Testis (tissue), 2 donors: ENCODE measurements around the gene PRKG2.

ENCODE experiments used
- POLR2A ChIP-seq: fragments of 450-650 bp; IDR thresholded peaks from one replicate; pipeline ENCODE4 v1.6.1; 2017; ENCODE audit warnings: antibody characterized with exemption, mild to moderate bottlenecking, moderate library complexity
- TF ChIP-seq, protein P1 (sequence below), 3 experiments: fragments of 450-650 bp in 2 of 3; fragments of 200-600 bp in 1 of 3; sonication (generic) in 1 of 3; IDR thresholded peaks; one replicate each; pipeline ENCODE4 v1.5.1; 2016 to 2019; ENCODE audit warnings: antibody characterized with exemption in 3 of 3, mild to moderate bottlenecking in 2 of 3, moderate library complexity in 1 of 3

DNA sequence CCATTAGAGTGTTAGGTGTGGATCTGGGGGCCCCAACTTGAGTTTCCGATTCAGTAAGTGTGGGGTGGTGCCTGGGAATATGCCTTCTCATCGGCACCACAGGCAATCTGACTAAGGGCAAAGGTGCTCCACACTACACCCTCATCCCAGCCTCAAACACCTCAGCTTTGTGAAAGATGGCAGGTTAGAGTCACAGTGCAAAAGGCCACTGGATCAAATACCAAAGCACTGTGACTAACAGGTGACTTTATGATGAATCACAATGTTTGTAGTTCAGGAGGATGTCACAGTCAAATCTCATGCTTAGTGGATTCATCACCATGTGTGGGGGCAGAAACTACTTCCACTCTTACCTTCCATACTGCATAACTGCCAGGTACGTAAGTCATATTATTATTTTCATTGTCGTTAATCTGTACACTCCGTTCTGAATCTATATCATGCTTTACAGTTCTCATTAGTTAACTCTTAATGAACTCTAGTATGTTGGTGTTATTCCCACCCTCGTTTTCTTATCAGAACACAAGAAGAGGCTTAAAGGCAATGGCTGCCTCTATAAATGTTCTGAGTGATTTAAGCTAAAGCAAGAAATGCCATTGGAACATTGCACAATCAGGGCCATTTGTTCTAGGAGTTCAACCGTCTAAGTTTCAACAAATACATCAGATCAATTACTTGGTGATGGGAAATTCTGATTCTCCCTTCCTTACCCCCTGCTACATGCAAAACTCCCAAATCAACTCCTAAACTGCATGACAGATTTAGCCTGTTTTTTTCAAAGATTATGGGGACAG, 50.2 kb downstream of the PRKG2 start:
- TF ChIP-seq, protein P1, sequence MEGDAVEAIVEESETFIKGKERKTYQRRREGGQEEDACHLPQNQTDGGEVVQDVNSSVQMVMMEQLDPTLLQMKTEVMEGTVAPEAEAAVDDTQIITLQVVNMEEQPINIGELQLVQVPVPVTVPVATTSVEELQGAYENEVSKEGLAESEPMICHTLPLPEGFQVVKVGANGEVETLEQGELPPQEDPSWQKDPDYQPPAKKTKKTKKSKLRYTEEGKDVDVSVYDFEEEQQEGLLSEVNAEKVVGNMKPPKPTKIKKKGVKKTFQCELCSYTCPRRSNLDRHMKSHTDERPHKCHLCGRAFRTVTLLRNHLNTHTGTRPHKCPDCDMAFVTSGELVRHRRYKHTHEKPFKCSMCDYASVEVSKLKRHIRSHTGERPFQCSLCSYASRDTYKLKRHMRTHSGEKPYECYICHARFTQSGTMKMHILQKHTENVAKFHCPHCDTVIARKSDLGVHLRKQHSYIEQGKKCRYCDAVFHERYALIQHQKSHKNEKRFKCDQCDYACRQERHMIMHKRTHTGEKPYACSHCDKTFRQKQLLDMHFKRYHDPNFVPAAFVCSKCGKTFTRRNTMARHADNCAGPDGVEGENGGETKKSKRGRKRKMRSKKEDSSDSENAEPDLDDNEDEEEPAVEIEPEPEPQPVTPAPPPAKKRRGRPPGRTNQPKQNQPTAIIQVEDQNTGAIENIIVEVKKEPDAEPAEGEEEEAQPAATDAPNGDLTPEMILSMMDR (IDR thresholded peaks at IDR 0.05), result no peak
- TF ChIP-seq POLR2A, result no peak
